A549 (cell line): ENCODE measurements around the gene CENPM. TPM values are rescaled to one million over a fixed set of nuclear protein-coding genes. Genes with fewer than 3 reads are reported as not detected.

ENCODE experiments used
- ATAC-seq, 2 experiments: fragments of 200-7000 bp in 1 of 2; fragments of >200 bp in 1 of 2; cut with Nextera tagmentation in 1 of 2; cut with Tn5 transposase in 1 of 2; 3 replicates each; pipeline versions ENCODE4 v1.8.0 to v1.9.1; 2018 to 2020; ENCODE audit warnings: mild to moderate bottlenecking in 1 of 2, moderate library complexity in 1 of 2
- CTCF ChIA-PET: fragments of 300-600 bp; sonication (Branson Sonifier 250); formaldehyde crosslinking; extraction: SDS; loops from one replicate; lab custom pipeline; 2021; ENCODE audit warnings: antibody characterized with exemption, inconsistent platforms; lab: Yijun Ruan, JAX
- POLR2A ChIA-PET: fragments of 350-600 bp; formaldehyde crosslinking; extraction: SDS; loops from one replicate; lab custom pipeline; 2021; ENCODE audit warnings: antibody characterized with exemption, inconsistent platforms; lab: Yijun Ruan, JAX
- DNase-seq, 2 experiments: peaks; one replicate each; pipeline versions ENCODE4 v3.0.0 to v3.0.0-alpha.2; 2011 to 2016; ENCODE audit warnings: low read depth in 1 of 2, low spot score in 1 of 2
- FAIRE-seq: peaks from 2 replicates; lab custom pipeline; 2011; peaks lifted over from hg19 to GRCh38; lab: Jason Lieb, UNC
- H3K27ac ChIP-seq, 2 experiments: fragments of >200 bp; sonication (Bioruptor Twin); formaldehyde crosslinking; 3 replicates each; pipeline ENCODE4 v1.5.1; 2016 to 2017
- H3K4me1 ChIP-seq: fragments of >200 bp; sonication (Bioruptor Twin); formaldehyde crosslinking; 3 replicates; pipeline ENCODE4 v1.6.1; 2016
- H3K4me2 ChIP-seq: fragments of >200 bp; sonication (Bioruptor Twin); formaldehyde crosslinking; 3 replicates; pipeline ENCODE4 v1.6.1; 2016
- H3K4me3 ChIP-seq: fragments of >200 bp; sonication (Bioruptor Twin); formaldehyde crosslinking; 3 replicates; pipeline ENCODE4 v1.5.1; 2016
- H3K9me3 ChIP-seq: fragments of >200 bp; sonication (Bioruptor Twin); formaldehyde crosslinking; 3 replicates; pipeline ENCODE4 v1.6.1; 2016
- BCL3 ChIP-seq: fragments of >200 bp; sonication (Bioruptor Twin); formaldehyde crosslinking; IDR thresholded peaks from 3 replicates; pipeline ENCODE4 v1.6.1; 2016
- CBX8 ChIP-seq: fragments of 200-600 bp; sonication (generic); IDR thresholded peaks from 2 replicates; pipeline ENCODE4 v1.6.1; 2016
- CHD4 ChIP-seq: fragments of 200-600 bp; sonication (generic); IDR thresholded peaks from 2 replicates; pipeline ENCODE4 v1.6.1; 2016; ENCODE audit warnings: antibody characterized with exemption, mild to moderate bottlenecking, borderline replicate concordance
- EP300 ChIP-seq, 2 experiments: fragments of >200 bp; sonication (Bioruptor Twin); formaldehyde crosslinking; IDR thresholded peaks; 2 replicates in 1 of 2; 3 replicates in 1 of 2; pipeline ENCODE4 v1.6.1; 2016 to 2017
- ESRRA ChIP-seq: fragments of 150-350 bp; IDR thresholded peaks from 2 replicates; pipeline ENCODE4 v1.6.1; 2014; ENCODE audit warnings: mild to moderate bottlenecking, low read length, borderline replicate concordance
- FOSB ChIP-seq: fragments of 250-450 bp; sonication (Bioruptor Pico); IDR thresholded peaks from 2 replicates; pipeline ENCODE4 v1.5.0; 2020; ENCODE audit warnings: mild to moderate bottlenecking, moderate library complexity
- FOSL2 ChIP-seq, 2 experiments: fragments of 450-650 bp in 1 of 2; fragments of >200 bp in 1 of 2; sonication (Bioruptor Twin) in 1 of 2; formaldehyde crosslinking; IDR thresholded peaks; 2 replicates each; pipeline versions ENCODE4 v1.5.0 to v1.6.1; 2016 to 2020; ENCODE audit warnings: mild to moderate bottlenecking in 1 of 2, moderate library complexity in 1 of 2
- FOXS1 ChIP-seq: fragments of 250-450 bp; sonication (Bioruptor Pico); IDR thresholded peaks from 2 replicates; pipeline ENCODE4 v1.5.0; 2020; ENCODE audit warnings: mild to moderate bottlenecking, moderate library complexity
- GATA3 ChIP-seq: IDR thresholded peaks from 2 replicates; pipeline ENCODE4 v1.6.1; 2012; ENCODE audit warnings: borderline replicate concordance
- HES2 ChIP-seq: fragments of >200 bp; sonication (Bioruptor Twin); formaldehyde crosslinking; IDR thresholded peaks from 2 replicates; pipeline ENCODE4 v1.6.1; 2016
- JUN ChIP-seq, 2 experiments: fragments of >200 bp; sonication (Bioruptor Twin); formaldehyde crosslinking; IDR thresholded peaks; 2 replicates in 1 of 2; 3 replicates in 1 of 2; pipeline ENCODE4 v1.6.1; 2016 to 2017
- JUNB ChIP-seq: fragments of >200 bp; sonication (Bioruptor Twin); formaldehyde crosslinking; IDR thresholded peaks from 2 replicates; pipeline ENCODE4 v1.6.1; 2016
- KDM1A ChIP-seq: fragments of 200-600 bp; sonication (generic); IDR thresholded peaks from 2 replicates; pipeline ENCODE4 v1.6.1; 2016; ENCODE audit warnings: low read depth, mild to moderate bottlenecking
- MAFK ChIP-seq: fragments of 450-650 bp; IDR thresholded peaks from 2 replicates; pipeline ENCODE4 v1.6.1; 2014; ENCODE audit not compliant: partially characterized antibody
- NFE2L2 ChIP-seq: fragments of 150-350 bp; conservative IDR thresholded peaks from 2 replicates; pipeline ENCODE4 v1.6.1; 2014; ENCODE audit warnings: low read length
- NPAS2 ChIP-seq: fragments of 250-450 bp; sonication (Bioruptor Pico); IDR thresholded peaks from 2 replicates; pipeline ENCODE4 v1.8.0; 2022; ENCODE audit warnings: mild to moderate bottlenecking, moderate library complexity, borderline replicate concordance
- NR3C1 ChIP-seq: fragments of >200 bp; sonication (Bioruptor Twin); formaldehyde crosslinking; IDR thresholded peaks from 3 replicates; pipeline ENCODE4 v1.6.1; 2017
- RARB ChIP-seq: fragments of 250-450 bp; sonication (Bioruptor Pico); IDR thresholded peaks from 2 replicates; pipeline ENCODE4 v1.8.0; 2021; ENCODE audit warnings: mild to moderate bottlenecking, moderate library complexity
- RFX5 ChIP-seq: fragments of 450-650 bp; IDR thresholded peaks from 2 replicates; pipeline ENCODE4 v1.7.1; 2014; ENCODE audit warnings: antibody characterized with exemption, mild to moderate bottlenecking, moderate library complexity
- RNF2 ChIP-seq: fragments of 200-600 bp; sonication (generic); IDR thresholded peaks from 2 replicates; pipeline ENCODE4 v1.6.1; 2016; ENCODE audit warnings: low read depth, mild to moderate bottlenecking, antibody characterized with exemption, moderate library complexity, borderline replicate concordance
- SMC3 ChIP-seq: fragments of >200 bp; sonication (Bioruptor Twin); formaldehyde crosslinking; IDR thresholded peaks from 3 replicates; pipeline ENCODE4 v1.6.1; 2018; ENCODE audit warnings: inconsistent platforms
- SREBF2 ChIP-seq: fragments of 450-650 bp; IDR thresholded peaks from 2 replicates; pipeline ENCODE4 v1.6.1; 2014; ENCODE audit warnings: mild to moderate bottlenecking, moderate library complexity
- ZC3H11A ChIP-seq: fragments of 450-650 bp; IDR thresholded peaks from 2 replicates; pipeline ENCODE4 v1.6.1; 2014; ENCODE audit warnings: antibody characterized with exemption, mild to moderate bottlenecking
- ZFP36 ChIP-seq: fragments of 450-650 bp; IDR thresholded peaks from 2 replicates; pipeline ENCODE4 v1.6.1; 2014; ENCODE audit warnings: borderline replicate concordance; ENCODE audit not compliant: partially characterized antibody
- WGBS: methylation state at CpG from one replicate; pipeline ENCODE4 v1.1.6; 2017; ENCODE audit errors: missing lambda C conversion rate; 5-methylcytosine and 5-hydroxymethylcytosine counted together
- polyA plus RNA-seq, 4 experiments: library from polyadenylated mRNA; depleted of rRNA in 3 of 4; stranded (reverse); fragments of >200 nt; fragmentation: RNase III in 1 of 4; extraction: RNeasy Plus Mini Kit Qiagen cat#74134 plus additional on column Dnase treatment in 1 of 4; gene quantifications; 2 replicates in 3 of 4; 3 replicates in 1 of 4; pipeline ENCODE4 v1.2.3, GENCODE V29; 2011 to 2017
- TF ChIP-seq, protein P1 (sequence below): fragments of >200 bp; sonication (Bioruptor Twin); formaldehyde crosslinking; IDR thresholded peaks from 3 replicates; pipeline ENCODE4 v1.5.1; 2016

The CENPM gene
- polyA plus RNA-seq, 2 of the 4 experiments (the other 2 are of a cell fraction), result 22.3 to 40.1 TPM

DNA sequence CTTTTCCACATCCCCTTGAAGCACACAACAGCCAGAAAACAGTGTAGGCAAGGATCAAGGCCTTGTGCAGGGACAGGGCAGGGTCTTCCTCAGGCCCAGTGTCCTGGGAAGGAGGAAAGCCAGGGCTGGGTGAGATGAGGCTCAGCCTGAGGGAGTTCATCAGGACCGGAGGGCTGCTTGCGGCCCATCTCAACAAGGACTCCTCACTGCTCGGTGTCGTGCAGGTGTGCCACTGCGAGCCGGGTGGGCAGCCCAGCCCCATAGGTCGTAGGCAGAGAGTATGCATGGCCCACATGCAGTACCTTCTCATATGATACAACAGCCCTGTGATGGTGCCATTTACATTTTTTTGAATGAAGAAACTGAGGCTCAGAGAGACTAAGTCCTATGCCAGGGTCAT lies 44.9 kb downstream of the CENPM start:
- POLR2A ChIA-PET, result no interaction called here
- ATAC-seq, result no peak
- CTCF ChIA-PET, result interaction anchor here (1.1 to 2.6 kb wide), 3 partner anchors 23 to 205 kb away, joined by 3 to 10 read pairs (median 6); no protein-coding TSS in a partner anchor
- no peak for FAIRE-seq
- DNase-seq, result no peak
- no peaks in the 10 kb centered on the region for H3K9me3 ChIP-seq
- H3K4me2 ChIP-seq, result no peak overlapping the region
- H3K4me3 ChIP-seq, result no peak overlapping the region
- no peak overlapping the region for H3K27ac ChIP-seq
- no peaks in the 10 kb centered on the region for H3K4me1 ChIP-seq
- TF ChIP-seq NPAS2 (CRISPR knock-in tag) (no peak), ZC3H11A (no peak)
- WGBS, result 100% methylated on average over 4 of the region's 7 CpGs

DNA sequence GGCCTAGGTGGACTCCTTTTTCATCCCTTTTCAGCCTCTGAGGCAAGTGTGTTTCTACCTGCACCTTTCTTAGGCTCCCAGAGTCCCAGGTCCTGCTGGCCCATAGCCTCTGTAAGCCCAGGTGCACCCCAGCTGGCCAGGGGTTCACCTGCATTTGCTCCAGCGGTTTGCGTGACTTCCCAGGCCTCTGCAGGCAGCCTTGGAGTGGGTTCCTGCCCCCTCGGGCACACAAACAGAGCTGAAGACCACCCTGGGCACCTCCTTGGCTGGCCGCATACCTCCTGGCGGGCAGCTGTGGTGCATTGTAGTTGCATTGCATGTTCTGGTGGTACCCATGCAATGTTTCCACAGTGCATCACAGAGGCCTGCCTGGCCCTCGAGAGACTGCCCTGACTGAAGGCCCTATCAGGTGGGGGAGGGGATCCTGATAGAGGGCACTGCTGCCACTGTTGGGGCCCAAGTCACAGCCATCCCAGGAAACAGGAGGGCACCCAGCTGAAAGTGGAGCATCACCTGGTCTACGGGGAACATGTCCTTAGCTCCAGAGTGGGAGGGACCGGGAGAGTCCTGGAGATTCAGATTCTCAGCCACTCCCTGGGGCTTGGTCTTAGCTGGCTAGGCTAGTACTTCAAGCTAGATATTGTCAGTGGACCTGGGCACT lies 46.2 kb downstream of the CENPM start:
- ChIA-PET POLR2A (no interaction called here), CTCF (interaction anchor here (1.2 to 1.4 kb wide), 4 partner anchors 11 to 204 kb away, joined by 3 to 4 read pairs (median 4); no protein-coding TSS in a partner anchor)
- TF ChIP-seq NR3C1, result no peak
- TF ChIP-seq GATA3, result no peak
- no peak for TF ChIP-seq BCL3
- no peak for TF ChIP-seq MAFK
- TF ChIP-seq FOSB, result no peak
- no peak for TF ChIP-seq NPAS2 (CRISPR knock-in tag)
- TF ChIP-seq RFX5, result no peak
- TF ChIP-seq JUNB, result no peak
- TF ChIP-seq ZC3H11A, result no peak
- TF ChIP-seq CHD4, result no peak
- TF ChIP-seq ESRRA, result no peak
- TF ChIP-seq RARB (CRISPR knock-in tag), result no peak
- TF ChIP-seq HES2, result no peak
- FAIRE-seq (no peak), ATAC-seq (no peak), DNase-seq (no peak)
- H3K4me1 ChIP-seq, result no peaks in the 10 kb centered on the region
- no peak overlapping the region for H3K27ac ChIP-seq
- H3K4me3 ChIP-seq, result no peak overlapping the region
- H3K9me3 ChIP-seq, result no peaks in the 10 kb centered on the region
- no CpG with 5 or more reads among the region's 8 CpGs for WGBS
- H3K4me2 ChIP-seq, result no peak overlapping the region

GRCh38 chr22:41899992-41900651 lies 46.8 kb downstream of the CENPM start:
- no peaks in the 10 kb centered on the region for H3K9me3 ChIP-seq
- H3K4me2 ChIP-seq, result no peak overlapping the region
- FAIRE-seq, result no peak
- H3K27ac ChIP-seq, result no peak overlapping the region
- no peak overlapping the region for H3K4me3 ChIP-seq
- no peak for DNase-seq
- no peak for ATAC-seq
- TF ChIP-seq NFE2L2 (no peak), KDM1A (no peak), SMC3 (no peak), FOSL2 (IDR thresholded peaks at IDR 0.05) (no peak), FOSL2 (CRISPR knock-in tag; IDR thresholded peaks at IDR 0.05) (no peak), FOSB (no peak), FOXS1 (CRISPR knock-in tag) (no peak), SREBF2 (no peak), ZFP36 (no peak), JUN (IDR thresholded peaks at IDR 0.05) (no peak), JUNB (no peak), RNF2 (no peak), NR3C1 (no peak), RFX5 (no peak), EP300 (IDR thresholded peaks at IDR 0.05) (no peak), CBX8 (no peak), CHD4 (no peak), ZC3H11A (no peak), MAFK (no peak)
- TF ChIP-seq, protein P1, sequence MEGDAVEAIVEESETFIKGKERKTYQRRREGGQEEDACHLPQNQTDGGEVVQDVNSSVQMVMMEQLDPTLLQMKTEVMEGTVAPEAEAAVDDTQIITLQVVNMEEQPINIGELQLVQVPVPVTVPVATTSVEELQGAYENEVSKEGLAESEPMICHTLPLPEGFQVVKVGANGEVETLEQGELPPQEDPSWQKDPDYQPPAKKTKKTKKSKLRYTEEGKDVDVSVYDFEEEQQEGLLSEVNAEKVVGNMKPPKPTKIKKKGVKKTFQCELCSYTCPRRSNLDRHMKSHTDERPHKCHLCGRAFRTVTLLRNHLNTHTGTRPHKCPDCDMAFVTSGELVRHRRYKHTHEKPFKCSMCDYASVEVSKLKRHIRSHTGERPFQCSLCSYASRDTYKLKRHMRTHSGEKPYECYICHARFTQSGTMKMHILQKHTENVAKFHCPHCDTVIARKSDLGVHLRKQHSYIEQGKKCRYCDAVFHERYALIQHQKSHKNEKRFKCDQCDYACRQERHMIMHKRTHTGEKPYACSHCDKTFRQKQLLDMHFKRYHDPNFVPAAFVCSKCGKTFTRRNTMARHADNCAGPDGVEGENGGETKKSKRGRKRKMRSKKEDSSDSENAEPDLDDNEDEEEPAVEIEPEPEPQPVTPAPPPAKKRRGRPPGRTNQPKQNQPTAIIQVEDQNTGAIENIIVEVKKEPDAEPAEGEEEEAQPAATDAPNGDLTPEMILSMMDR, result no peak
- ChIA-PET CTCF (interaction anchor here (1.0 to 1.4 kb wide), 6 partner anchors 8 to 203 kb away, joined by 3 to 5 read pairs (median 4); no protein-coding TSS in a partner anchor), POLR2A (no interaction called here)
- no peaks in the 10 kb centered on the region for H3K4me1 ChIP-seq
- WGBS, result 87% methylated on average over 7 of the region's 13 CpGs
